ENCODE measurements around the gene FEZ2.

DNA sequence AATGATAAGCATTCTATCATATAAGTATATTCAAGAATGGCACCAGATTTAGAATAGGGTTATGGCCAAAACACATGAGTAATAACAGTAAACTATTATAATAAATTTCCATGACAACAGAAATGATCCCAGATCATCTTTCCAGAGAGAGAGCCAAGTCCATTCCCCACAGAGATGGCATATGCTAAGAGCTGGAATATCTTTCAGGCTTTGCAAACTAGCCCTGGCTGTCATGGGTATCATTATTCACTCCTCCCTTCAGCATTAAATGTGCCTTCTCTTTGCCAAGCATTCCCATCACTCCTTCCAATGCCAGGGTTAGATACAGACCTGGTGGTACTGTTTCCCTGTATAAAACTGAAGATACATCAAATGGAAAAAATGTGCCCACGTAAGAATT is 10.9 kb downstream of the FEZ2 start:
- TF ChIP-seq FOS (IDR thresholded peaks at IDR 0.05; ENCODE audit: borderline replicate concordance, insufficient read depth, low read length): no peak
- TF ChIP-seq, protein P1, sequence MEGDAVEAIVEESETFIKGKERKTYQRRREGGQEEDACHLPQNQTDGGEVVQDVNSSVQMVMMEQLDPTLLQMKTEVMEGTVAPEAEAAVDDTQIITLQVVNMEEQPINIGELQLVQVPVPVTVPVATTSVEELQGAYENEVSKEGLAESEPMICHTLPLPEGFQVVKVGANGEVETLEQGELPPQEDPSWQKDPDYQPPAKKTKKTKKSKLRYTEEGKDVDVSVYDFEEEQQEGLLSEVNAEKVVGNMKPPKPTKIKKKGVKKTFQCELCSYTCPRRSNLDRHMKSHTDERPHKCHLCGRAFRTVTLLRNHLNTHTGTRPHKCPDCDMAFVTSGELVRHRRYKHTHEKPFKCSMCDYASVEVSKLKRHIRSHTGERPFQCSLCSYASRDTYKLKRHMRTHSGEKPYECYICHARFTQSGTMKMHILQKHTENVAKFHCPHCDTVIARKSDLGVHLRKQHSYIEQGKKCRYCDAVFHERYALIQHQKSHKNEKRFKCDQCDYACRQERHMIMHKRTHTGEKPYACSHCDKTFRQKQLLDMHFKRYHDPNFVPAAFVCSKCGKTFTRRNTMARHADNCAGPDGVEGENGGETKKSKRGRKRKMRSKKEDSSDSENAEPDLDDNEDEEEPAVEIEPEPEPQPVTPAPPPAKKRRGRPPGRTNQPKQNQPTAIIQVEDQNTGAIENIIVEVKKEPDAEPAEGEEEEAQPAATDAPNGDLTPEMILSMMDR (IDR thresholded peaks at IDR 0.05; ENCODE audit: extremely low read depth in 1 of 2, insufficient read depth in 1 of 2, low read depth in 1 of 2, low read length in 2 of 2): no peak
- TF ChIP-seq MYC (IDR thresholded peaks at IDR 0.05; ENCODE audit: low read depth, low read length): no peak
- TF ChIP-seq EZH2 (IDR thresholded peaks at IDR 0.05; ENCODE audit: borderline replicate concordance, low read depth, low read length, severe bottlenecking): no peak
- no peak for TF ChIP-seq POLR2A (IDR thresholded peaks at IDR 0.05; ENCODE audit: low read depth, low read length)
- no peak for TF ChIP-seq POLR2AphosphoS5 (IDR thresholded peaks at IDR 0.05; ENCODE audit: insufficient read depth, low read depth, low read length)
- no peak for TF ChIP-seq JUN (IDR thresholded peaks at IDR 0.05; ENCODE audit: borderline replicate concordance, insufficient read depth, insufficient read length, low read depth)
